Measurements from ENCODE around the gene MACF1.

Gene MACF1

DNA sequence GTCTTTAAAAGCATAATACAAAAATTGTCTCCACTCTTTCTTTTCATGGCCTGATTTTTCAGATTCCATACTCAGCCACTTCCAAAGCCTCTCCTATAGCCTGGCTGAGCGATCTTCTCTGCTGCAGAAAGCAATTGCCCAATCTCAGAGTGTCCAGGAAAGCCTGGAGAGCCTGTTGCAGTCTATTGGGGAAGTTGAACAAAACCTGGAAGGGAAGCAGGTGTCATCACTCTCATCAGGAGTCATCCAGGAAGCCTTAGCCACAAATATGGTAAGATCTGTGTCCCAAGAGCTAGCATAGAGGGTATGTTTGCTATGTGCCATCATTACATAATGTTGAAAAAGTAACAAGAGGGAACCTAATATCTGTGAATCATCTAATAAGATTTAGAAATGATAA lies 156.2 kb downstream of the MACF1 start:
- no peak for DNase-seq

DNA sequence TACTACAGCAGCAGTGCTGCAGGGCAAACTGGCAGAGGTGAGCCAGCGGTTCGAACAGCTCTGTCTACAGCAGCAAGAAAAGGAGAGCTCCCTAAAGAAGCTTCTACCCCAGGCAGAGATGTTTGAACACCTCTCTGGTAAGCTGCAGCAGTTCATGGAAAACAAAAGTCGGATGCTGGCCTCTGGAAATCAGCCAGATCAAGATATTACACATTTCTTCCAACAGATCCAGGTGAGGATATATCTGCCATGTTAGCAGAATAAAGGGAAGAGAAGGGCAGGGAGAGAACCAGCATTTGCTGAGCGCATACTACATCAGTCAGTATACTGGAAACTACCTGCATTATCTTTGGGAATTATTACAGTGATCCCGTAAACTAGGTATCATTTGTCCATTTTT lies 157.0 kb downstream of the MACF1 start:
- DNase-seq, result no peak

- DNase-seq, result no peak
Measured at GRCh38 chr1:39363267-39363666, 158.8 kb downstream of the MACF1 start.

DNA sequence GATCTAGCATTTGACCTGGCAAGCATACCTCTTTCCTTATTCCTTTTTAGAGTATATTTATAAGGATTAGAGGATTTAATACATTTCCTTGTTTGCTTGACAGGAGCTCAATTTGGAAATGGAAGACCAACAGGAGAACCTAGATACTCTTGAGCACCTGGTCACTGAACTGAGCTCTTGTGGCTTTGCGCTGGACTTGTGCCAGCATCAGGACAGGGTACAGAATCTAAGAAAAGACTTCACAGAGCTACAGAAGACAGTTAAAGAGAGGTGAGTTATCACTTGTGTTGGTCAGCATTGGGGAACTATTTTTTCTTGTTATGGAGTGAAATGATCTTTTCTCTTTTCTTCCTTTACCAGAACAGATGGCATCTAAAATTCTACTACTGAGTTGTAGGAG lies 163.6 kb downstream of the MACF1 start:
- DNase-seq, result no peak

- no peak for DNase-seq
Measured at GRCh38 chr1:39369565-39369964, 165.1 kb downstream of the MACF1 start.

- DNase-seq, result no peak
Measured at GRCh38 chr1:39370602-39371001, 166.1 kb downstream of the MACF1 start.

DNA sequence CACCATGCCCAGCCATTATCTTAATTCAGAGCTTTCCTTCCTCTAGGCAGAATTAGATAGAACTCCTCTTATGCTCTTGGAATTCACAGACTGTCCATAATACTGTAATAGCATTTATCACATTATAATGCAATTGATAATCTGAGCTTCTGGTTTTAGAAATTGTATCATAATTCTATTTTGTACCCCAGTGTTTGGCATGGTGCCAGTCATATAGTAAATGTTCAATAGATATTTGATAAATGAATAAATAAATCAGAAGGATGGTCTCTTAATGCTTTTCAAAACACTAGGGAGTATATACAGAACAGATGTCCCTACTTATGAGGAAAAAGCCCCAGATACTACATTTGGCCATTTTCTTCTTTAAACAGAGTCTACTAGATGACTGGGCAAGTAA lies 167.6 kb downstream of the MACF1 start:
- DNase-seq, result no peak

- DNase-seq, result no peak
Measured at GRCh38 chr1:39376656-39377055, 172.2 kb downstream of the MACF1 start.

- DNase-seq, result peak; percentile 81
Measured at GRCh38 chr1:39378377-39378776, 173.9 kb downstream of the MACF1 start.

DNA sequence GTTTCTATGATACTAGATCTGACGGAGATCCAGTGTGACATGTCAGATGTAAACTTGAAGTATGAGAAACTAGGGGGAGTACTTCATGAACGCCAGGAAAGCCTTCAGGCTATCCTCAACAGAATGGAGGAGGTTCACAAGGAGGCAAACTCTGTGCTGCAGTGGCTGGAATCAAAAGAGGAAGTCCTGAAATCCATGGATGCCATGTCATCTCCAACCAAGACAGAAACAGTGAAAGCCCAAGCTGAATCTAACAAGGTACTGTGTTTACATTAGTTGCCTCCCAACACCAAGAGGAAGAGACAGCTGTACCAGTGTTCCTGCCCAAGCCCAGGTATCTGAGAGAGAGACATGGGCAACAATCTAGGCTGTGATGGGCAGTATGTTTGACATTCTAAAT lies 174.7 kb downstream of the MACF1 start:
- no peak for DNase-seq

GRCh38 chr1:39380036-39380435 lies 175.5 kb downstream of the MACF1 start:
- DNase-seq, result no peak

DNA sequence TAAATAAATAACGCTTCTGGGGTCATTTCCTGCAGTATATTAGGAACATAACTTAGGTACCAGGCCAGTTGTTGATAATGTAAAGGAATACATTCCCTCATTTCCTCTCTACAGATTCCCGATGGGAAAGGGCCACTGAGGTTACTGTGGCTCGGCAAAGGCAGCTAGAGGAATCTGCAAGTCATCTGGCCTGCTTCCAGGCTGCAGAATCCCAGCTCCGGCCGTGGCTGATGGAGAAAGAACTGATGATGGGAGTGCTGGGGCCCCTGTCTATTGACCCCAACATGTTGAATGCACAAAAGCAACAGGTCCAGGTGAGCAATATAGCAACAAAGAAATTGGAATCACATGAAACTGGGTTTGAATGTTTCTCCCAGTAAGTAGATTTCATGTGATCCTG lies 177.3 kb downstream of the MACF1 start:
- DNase-seq, result no peak

DNA sequence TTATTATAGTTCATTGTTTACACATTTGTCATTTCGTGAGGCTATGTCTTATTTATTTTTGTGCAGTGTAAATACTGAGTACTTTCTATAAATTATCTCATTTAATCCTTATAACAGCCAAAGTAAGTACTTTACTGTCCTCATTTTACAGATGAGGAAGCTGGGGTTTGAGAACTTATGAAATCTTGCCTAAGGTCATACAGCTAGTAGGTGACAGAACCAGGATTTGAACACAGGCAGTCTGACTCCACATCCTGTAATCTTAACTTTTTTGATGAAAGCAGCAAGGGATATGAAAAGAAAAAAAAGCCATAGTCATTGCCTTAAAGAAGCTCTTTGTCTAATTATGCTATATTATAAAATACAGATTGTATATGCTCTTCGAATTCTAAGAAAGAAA lies 179.8 kb downstream of the MACF1 start:
- no peak for DNase-seq

DNA sequence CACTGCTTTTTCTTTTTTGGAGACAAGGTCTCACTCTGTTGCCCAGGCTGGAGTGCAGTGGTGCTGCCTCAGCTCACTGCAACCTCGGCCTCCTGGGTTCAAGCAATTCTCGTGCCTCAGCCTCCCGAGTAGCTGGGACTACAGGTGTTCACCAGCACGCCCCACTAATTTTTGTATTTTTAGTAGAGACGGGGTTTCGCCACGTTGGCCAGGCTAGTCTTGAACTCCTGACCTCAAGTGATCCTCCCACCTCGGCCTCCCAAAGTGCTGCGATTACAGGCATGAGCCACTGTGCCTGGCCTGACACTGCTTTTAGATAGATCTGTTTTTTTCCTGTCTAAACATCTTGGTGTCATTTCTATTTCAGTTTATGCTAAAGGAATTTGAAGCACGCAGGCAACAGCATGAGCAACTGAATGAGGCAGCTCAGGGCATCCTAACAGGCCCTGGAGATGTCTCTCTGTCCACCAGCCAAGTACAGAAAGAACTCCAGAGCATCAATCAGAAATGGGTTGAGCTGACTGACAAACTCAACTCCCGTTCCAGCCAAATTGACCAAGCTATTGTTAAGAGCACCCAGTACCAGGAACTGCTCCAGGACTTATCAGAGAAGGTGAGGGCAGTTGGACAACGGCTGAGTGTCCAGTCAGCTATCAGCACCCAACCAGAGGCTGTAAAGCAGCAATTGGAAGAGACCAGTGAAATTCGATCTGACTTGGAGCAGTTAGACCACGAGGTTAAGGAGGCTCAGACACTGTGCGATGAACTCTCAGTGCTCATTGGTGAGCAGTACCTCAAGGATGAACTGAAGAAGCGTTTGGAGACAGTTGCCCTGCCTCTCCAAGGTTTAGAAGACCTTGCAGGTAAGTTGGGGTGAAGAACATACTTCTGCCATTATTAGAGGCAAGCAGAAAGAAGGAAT lies 180.8 kb downstream of the MACF1 start:
- no peak for DNase-seq

GRCh38 chr1:39386997-39387396 lies 182.5 kb downstream of the MACF1 start:
- no peak for DNase-seq

DNA sequence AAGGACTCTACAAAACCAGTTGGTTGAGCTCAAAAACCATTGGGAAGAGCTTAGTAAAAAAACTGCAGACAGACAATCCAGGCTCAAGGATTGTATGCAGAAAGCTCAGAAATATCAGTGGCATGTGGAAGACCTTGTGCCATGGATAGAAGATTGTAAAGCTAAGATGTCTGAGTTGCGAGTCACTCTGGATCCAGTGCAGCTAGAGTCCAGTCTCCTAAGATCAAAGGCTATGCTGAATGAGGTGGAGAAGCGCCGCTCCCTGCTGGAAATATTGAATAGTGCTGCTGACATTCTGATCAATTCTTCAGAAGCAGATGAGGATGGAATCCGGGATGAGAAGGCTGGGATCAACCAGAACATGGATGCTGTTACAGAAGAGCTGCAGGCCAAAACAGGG lies 183.0 kb downstream of the MACF1 start:
- no peak for DNase-seq

DNA sequence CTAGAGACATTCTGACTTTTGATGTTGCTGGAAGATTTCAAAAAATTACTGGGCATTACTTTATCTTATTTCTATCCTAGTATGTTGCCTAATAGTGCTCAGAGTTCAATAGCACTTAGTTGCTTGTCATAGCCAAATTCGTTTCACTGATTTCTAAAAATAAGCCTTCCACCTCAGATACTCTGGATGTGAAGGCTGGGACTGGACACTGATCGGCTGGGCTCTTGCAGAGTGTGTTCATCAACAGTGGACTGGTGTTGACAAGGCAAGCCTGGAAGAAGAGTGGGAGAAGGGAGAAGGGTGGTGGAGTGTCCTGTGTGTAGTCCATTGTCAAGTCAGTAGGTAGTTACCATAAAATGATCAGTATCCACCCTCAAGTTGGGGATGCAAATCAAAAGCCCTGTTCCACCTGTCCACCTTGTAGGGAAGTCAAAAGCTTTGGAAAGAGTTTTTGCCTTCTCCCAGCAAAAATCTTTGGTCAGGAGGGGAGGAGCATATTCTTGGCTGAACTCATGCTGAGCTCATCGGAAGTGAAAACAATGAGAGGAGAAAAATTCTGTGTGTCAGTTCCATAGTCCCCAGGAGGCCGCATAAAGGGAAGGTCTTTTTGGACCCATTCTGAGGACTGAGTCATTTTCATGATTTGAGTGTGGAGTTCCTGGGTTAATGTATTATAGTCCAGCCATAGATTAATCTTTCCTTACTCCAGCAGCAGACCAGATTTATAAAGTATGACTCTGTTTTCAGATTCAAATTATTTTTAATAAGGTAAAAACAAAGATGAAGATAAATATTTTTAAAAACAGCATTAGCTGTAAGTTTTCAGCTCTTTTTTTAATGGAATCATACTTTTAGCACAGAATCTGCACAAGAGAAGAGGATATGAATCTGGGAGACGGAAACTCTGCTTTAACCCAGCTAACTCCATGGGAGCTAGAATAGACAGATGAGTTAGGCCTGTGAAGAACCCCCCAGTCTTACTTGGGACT lies 187.5 kb downstream of the MACF1 start:
- no peak for DNase-seq

- DNase-seq, result no peak
Measured at GRCh38 chr1:39392851-39393573, 188.5 kb downstream of the MACF1 start.

DNA sequence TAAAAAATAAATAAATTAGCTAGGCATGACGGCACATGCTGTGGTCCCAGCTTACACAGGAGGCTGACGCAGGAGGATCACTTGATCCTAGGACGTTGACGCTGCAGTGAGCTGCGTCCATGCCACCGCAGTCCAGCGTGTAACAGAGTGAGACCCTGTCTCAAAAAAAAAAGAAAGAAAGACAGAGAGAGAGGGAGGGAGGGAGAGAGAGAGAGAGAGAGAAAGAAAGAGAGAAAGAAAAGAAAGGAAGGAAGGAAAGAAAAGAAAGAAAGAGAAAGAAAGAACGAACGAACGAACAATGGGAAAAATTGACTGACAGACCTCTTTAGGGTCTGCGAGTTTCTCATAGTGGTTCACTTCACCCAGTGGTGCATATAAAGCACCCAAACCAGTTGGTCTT lies 189.2 kb downstream of the MACF1 start:
- no peak for DNase-seq

DNA sequence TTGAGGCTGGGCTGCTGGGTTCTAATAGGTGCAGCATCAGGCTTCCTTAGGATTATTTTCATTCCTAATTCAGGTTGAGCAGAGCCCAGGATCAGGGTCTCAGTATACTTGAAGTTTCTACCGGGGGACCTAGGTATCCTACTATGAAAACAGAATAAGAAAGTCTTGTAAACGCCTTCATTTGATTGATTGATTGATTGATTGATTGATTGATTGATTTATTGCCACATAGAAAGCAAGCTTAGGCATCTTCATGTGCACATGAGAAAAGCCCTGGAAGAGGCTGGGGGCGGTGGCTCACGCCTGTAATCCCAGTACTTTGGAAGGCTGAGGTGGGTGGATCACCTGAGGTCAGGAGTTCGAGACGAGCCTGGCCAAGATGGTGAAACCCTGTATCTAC lies 189.6 kb downstream of the MACF1 start:
- DNase-seq, result no peak

GRCh38 chr1:39394598-39394997 lies 190.1 kb downstream of the MACF1 start:
- DNase-seq, result no peak

GRCh38 chr1:39395357-39395831 lies 190.9 kb downstream of the MACF1 start:
- DNase-seq, result no peak

- DNase-seq, result no peak
Measured at GRCh38 chr1:39396671-39397070, 192.2 kb downstream of the MACF1 start.
